Activated B cell treated with CpG ODN at 0.5 μM for 24 hours (primary cell): ENCODE measurements around the gene GTF2F1. TPM values are rescaled to one million over a fixed set of nuclear protein-coding genes. Genes with fewer than 3 reads are reported as not detected.

ENCODE experiments used
- ATAC-seq: fragments of 200-7000 bp; cut with Tn5 transposase; one replicate; pipeline ENCODE4 v1.10.0; 2021; ENCODE audit warnings: low read depth, mild to moderate bottlenecking, moderate library complexity
- CTCF ChIA-PET: fragments of 350-600 bp; sonication (Branson Sonifier 250); formaldehyde crosslinking; loops from one replicate; lab custom pipeline; 2021; ENCODE audit warnings: antibody characterized with exemption; lab: Charles Lee
- POLR2A ChIA-PET: fragments of 350-600 bp; sonication (Branson Sonifier 250); formaldehyde crosslinking; loops from one replicate; lab custom pipeline; 2021; ENCODE audit warnings: antibody characterized with exemption; lab: Charles Lee
- DNase-seq: peaks from one replicate; pipeline ENCODE4 v3.0.0; 2022
- H3K27ac Mint-ChIP-seq: one replicate; pipeline ENCODE4 v1.8.0; 2020; ENCODE audit warnings: mixed read lengths
- H3K27me3 Mint-ChIP-seq: one replicate; pipeline ENCODE4 v1.8.0; 2021; ENCODE audit warnings: mixed read lengths
- H3K36me3 Mint-ChIP-seq: one replicate; pipeline ENCODE4 v1.8.0; 2021; ENCODE audit warnings: low read depth, mixed read lengths
- H3K4me1 Mint-ChIP-seq: one replicate; pipeline ENCODE4 v1.8.0; 2021; ENCODE audit warnings: mixed read lengths
- H3K4me3 Mint-ChIP-seq: one replicate; pipeline ENCODE4 v1.8.0; 2020; ENCODE audit warnings: mild to moderate bottlenecking, mixed read lengths
- H3K9me3 Mint-ChIP-seq: one replicate; pipeline ENCODE4 v1.8.0; 2020; ENCODE audit warnings: mixed read lengths
- intact Hi-C: fragments of 100-400 bp; cut with micrococcal nuclease; formaldehyde crosslinking; loops from one replicate; pipeline ENCODE4 v1.15.1; 2024
- total RNA-seq: library from RNA; stranded (reverse); gene quantifications from 2 replicates; pipeline ENCODE4 v1.2.3, GENCODE V29; 2022
- TF ChIP-seq, protein P1 (sequence below): fragments of 200-600 bp; IDR thresholded peaks from one replicate; pipeline ENCODE4 v1.8.0; 2022; ENCODE audit warnings: antibody characterized with exemption, mild to moderate bottlenecking

GTF2F1 gene
- total RNA-seq, 1 donor from 2014 or later = 67.6 TPM

DNA sequence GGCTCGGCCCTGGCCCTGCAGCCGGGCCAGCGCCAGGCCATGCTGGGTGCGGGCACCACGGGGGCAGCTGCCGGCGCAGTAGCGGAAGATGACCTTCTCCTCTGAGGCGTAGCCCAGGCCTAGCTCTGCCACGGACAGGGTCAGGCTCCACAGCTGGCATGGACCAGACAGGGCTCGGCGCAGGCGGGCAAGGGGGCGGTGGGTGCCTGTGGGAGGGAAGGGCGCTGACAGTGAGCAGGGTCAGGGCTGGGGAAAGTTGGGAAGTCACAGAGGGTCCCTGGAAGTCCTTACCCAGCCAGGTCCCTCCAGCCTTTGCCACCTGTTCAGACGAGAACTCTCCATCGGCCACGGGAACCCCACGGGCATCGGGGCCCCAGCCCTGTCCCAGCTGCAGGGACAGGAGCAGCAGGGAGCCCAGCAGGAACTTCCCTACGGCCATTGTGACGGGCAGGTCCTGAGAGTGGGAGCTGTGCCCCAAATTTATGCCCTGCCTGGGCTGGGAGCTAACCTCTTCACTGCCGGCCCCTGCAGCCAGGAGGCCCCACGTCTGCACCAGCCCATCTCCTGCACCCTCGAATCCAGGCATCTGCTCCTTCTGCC is 17.5 kb downstream of the GTF2F1 start, which contains the start of gene PSPN:
Gene PSPN (minus strand): TSS at position 523 of the 600 bp plus-strand sequence. CDS start 84 bp downstream, at position 439.
- Mint-ChIP-seq H3K9me3 (peaks cover 4% of the 10 kb centered on the region), H3K4me3 (no peak within 1 kb of the TSS), H3K27me3 (no peaks in the 10 kb centered on the region), H3K27ac (no peak within 1 kb of the TSS), H3K4me1 (peaks cover 13% of the 10 kb centered on the region), H3K36me3 (peaks cover 32% of the 10 kb centered on the region)
- ATAC-seq (no peak), DNase-seq (no peak)
- CTCF ChIA-PET = no interaction called here
- TF ChIP-seq, protein P1, sequence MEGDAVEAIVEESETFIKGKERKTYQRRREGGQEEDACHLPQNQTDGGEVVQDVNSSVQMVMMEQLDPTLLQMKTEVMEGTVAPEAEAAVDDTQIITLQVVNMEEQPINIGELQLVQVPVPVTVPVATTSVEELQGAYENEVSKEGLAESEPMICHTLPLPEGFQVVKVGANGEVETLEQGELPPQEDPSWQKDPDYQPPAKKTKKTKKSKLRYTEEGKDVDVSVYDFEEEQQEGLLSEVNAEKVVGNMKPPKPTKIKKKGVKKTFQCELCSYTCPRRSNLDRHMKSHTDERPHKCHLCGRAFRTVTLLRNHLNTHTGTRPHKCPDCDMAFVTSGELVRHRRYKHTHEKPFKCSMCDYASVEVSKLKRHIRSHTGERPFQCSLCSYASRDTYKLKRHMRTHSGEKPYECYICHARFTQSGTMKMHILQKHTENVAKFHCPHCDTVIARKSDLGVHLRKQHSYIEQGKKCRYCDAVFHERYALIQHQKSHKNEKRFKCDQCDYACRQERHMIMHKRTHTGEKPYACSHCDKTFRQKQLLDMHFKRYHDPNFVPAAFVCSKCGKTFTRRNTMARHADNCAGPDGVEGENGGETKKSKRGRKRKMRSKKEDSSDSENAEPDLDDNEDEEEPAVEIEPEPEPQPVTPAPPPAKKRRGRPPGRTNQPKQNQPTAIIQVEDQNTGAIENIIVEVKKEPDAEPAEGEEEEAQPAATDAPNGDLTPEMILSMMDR = no peak
- POLR2A ChIA-PET = interaction anchor here (1.0 kb wide), 1 partner anchor 10 kb away, joined by 3 read pairs; no protein-coding TSS in a partner anchor
- intact Hi-C loops = no loop called here

DNA sequence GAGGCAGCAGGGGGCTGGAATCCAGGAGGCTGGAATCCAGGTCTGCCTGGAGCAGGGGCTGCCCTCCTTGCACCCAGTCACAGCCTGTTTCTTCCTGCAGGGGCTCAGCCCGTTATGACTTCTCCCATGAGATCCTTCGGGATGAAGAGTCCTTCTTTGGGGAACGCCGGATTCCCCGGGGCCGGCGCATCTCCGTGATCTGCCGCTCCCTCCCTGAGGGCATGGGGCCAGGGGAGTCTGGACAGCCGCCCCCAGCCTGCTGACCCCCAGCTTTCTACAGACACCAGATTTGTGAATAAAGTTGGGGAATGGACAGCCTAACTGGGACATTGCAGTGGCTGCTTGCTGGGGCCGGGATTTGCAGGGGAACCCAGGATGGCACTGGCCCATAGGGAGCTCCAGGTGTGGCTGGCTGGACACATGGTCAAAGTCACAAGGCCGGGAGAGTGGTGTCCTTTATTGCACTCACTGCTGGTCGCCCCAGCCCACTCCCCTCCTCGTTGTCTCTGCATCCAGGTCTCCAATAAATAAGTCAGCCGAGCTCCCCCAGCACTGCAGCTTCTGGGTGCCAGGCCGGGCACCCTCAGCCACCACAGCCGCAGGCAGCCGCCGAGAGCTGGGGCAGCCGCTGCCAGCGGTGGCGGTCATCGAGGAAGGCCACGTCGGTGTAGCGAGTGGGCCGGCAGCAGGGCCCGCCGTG is 18.1 kb downstream of the GTF2F1 start:
- H3K27ac Mint-ChIP-seq = no peak overlapping the region
- no peak for DNase-seq

DNA sequence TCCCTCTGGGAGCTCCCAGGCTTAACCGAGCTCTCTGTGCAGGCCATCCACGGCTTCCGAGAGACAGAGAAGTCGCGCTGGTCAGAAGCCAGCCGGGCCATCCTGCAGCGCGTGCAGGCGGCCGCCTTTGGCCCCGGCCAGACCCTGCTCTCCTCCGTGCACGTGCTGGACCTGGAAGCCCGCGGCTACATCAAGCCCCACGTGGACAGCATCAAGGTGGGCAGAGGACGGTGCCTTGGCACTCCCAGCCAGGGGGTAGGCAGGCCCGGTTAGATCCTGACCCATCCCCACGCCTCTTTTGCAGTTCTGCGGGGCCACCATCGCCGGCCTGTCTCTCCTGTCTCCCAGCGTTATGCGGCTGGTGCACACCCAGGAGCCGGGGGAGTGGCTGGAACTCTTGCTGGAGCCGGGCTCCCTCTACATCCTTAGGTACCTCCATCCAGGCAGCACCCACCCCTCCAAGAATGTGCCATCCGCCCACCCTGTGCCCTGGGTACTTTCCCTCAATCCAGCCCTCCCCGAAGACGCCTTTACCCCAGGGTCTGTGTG is 18.7 kb downstream of the GTF2F1 start:
- H3K4me1 Mint-ChIP-seq = peaks cover 15% of the 10 kb centered on the region
- TF ChIP-seq, protein P1 = no peak
- H3K4me3 Mint-ChIP-seq = no peak overlapping the region
- ChIA-PET POLR2A (interaction anchor here (0.6 to 2.0 kb wide), 3 partner anchors 15 to 489 kb away, joined by 3 to 11 read pairs (median 9); partner anchors contain the start of gene GTF2F1), CTCF (no interaction called here)
- no peaks in the 10 kb centered on the region for H3K9me3 Mint-ChIP-seq
- H3K27ac Mint-ChIP-seq = no peak overlapping the region
- DNase-seq (no peak), ATAC-seq (no peak)
- intact Hi-C loops = loop anchor here (5.0 kb wide), 3 partner anchors 378 to 428 kb away; partner anchors contain the start of gene RANBP3
- no peaks in the 10 kb centered on the region for H3K27me3 Mint-ChIP-seq
- peaks cover 23% of the 10 kb centered on the region for H3K36me3 Mint-ChIP-seq

More for the DNA sequence above, 18.1 kb downstream of the GTF2F1 start:
- CTCF ChIA-PET = no interaction called here
- H3K36me3 Mint-ChIP-seq = peaks cover 26% of the 10 kb centered on the region
- intact Hi-C loops = loop anchor here (5.0 kb wide), 3 partner anchors 377 to 427 kb away; partner anchors contain the start of gene RANBP3
- TF ChIP-seq, protein P1 = no peak
- peaks cover 2% of the 10 kb centered on the region for H3K9me3 Mint-ChIP-seq
- no peak for ATAC-seq
- no peaks in the 10 kb centered on the region for H3K27me3 Mint-ChIP-seq
- H3K4me1 Mint-ChIP-seq = peaks cover 14% of the 10 kb centered on the region
- H3K4me3 Mint-ChIP-seq = no peak overlapping the region
- POLR2A ChIA-PET = interaction anchor here (1.0 kb wide), 1 partner anchor 10 kb away, joined by 3 read pairs; no protein-coding TSS in a partner anchor

DNA sequence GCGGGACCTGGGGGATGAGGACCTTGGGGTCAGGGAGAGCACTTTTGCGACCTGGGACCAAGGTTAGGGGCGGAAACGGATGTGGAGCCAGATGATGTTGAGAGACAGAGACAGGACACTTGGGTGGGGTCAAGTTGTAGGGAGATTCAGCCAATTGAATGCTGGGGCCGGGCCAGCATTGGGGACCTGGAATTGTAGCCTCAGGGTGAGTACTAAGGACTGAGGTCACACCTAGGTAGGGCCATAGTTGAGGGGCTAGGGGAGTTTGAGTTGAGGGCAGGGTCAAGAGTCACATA is 19.2 kb downstream of the GTF2F1 start:
- Mint-ChIP-seq H3K4me3 (peak overlapping the region; percentile 92), H3K4me1 (peaks cover 15% of the 10 kb centered on the region), H3K9me3 (no peaks in the 10 kb centered on the region), H3K36me3 (peaks cover 26% of the 10 kb centered on the region), H3K27ac (peak overlapping the region; percentile 73), H3K27me3 (no peaks in the 10 kb centered on the region)
- intact Hi-C loops = loop anchor here (1.0 to 5.0 kb wide), 10 partner anchors 12 to 469 kb away; partner anchors contain the start of genes CLPP, GTF2F1, RANBP3 and TUBB4A
- POLR2A ChIA-PET = interaction anchor here (0.6 to 2.1 kb wide), 6 partner anchors 12 to 490 kb away, joined by 3 to 47 read pairs (median 10); partner anchors contain the start of genes CLPP, GTF2F1 and KHSRP
- no peak for DNase-seq
- TF ChIP-seq, protein P1 = no peak
- CTCF ChIA-PET = no interaction called here
- no peak for ATAC-seq
